WI38 (cell line): ENCODE measurements around the gene TDRD12.

ENCODE experiments used
- H3K4me3 ChIP-seq: 2 replicates; pipeline ENCODE4 v1.5.1; 2011; ENCODE audit warnings: low read depth, mild to moderate bottlenecking, control low read depth, low read length
- TF ChIP-seq, protein P1 (sequence below): IDR thresholded peaks from 2 replicates; pipeline ENCODE4 v1.5.1; 2012; ENCODE audit warnings: low read depth, mild to moderate bottlenecking, control low read depth, low read length

Gene TDRD12

DNA sequence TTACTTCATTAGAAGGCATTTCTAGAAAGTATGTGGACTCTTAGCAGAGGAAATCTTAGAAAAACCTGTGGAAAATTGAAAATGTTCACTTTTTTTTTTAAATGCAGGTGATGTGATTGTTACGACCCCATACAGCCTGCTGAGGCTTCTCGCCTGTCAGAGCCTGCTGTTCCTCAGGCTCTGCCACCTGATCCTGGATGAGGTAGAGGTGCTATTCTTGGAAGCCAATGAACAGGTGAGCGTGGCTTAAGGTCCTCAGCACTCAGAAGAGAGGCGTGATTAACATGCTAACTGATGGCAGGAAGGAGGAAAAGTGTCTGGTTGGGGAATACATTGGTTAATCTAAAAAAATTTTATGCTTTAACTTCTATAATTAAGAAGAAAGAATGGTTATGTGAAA is 78.6 kb downstream of the TDRD12 start:
- TF ChIP-seq, protein P1, sequence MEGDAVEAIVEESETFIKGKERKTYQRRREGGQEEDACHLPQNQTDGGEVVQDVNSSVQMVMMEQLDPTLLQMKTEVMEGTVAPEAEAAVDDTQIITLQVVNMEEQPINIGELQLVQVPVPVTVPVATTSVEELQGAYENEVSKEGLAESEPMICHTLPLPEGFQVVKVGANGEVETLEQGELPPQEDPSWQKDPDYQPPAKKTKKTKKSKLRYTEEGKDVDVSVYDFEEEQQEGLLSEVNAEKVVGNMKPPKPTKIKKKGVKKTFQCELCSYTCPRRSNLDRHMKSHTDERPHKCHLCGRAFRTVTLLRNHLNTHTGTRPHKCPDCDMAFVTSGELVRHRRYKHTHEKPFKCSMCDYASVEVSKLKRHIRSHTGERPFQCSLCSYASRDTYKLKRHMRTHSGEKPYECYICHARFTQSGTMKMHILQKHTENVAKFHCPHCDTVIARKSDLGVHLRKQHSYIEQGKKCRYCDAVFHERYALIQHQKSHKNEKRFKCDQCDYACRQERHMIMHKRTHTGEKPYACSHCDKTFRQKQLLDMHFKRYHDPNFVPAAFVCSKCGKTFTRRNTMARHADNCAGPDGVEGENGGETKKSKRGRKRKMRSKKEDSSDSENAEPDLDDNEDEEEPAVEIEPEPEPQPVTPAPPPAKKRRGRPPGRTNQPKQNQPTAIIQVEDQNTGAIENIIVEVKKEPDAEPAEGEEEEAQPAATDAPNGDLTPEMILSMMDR: no peak
- H3K4me3 ChIP-seq: no peak overlapping the region

- TF ChIP-seq, protein P1: no peak
- H3K4me3 ChIP-seq: no peak overlapping the region
These were observed 80.6 kb downstream of the TDRD12 start for GRCh38 chr19:32800191-32800590.

GRCh38 chr19:32800754-32801153 is 81.2 kb downstream of the TDRD12 start:
- TF ChIP-seq, protein P1: no peak
- H3K4me3 ChIP-seq: no peak overlapping the region

GRCh38 chr19:32802840-32803239 is 83.3 kb downstream of the TDRD12 start:
- H3K4me3 ChIP-seq: no peak overlapping the region
- TF ChIP-seq, protein P1: no peak

- H3K4me3 ChIP-seq: no peak overlapping the region
- TF ChIP-seq, protein P1: no peak
These were observed 88.7 kb downstream of the TDRD12 start for GRCh38 chr19:32808236-32808635.

DNA sequence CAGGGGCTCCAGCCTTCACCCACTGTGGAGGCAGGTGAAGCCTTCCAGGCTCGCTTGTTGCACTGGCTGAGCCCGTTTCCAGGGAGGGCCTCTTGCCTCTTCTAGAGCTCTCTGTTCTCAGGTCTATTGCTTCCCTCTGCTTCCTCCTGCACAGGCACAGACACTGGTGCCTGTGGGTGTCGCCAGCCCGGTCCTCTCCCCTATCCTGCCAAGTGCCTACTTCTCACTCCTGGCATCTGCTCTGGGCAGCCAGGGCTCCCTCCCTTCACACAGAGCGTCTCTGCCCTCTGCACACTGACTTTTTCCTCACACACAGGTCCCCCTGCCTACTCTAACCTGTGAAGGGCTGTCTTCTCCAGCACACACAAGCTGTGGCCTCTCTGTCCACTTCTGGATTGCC is 89.7 kb downstream of the TDRD12 start:
- TF ChIP-seq, protein P1: no peak
- H3K4me3 ChIP-seq: no peak overlapping the region

DNA sequence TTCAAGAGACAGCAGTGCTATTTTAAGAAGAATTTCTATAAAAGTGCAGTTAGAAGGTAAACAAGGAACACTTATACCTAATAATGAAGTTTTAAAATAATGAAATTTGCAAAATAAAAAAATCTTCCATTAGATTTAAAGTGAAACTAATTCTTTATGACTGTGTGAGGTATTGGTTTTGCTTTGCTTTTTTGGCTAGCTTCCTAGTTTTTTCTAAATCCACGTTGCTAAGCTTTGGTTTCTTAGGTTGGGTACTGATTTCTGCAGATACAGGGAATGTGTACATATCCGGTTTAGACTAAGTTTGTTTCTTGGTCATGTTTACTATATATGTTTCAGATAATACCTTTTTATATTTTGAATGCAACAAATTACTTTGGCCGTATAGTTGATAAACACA is 90.2 kb downstream of the TDRD12 start:
- H3K4me3 ChIP-seq: no peak overlapping the region
- TF ChIP-seq, protein P1: no peak
